Measurements from ENCODE around the gene LPCAT1. TPM values are rescaled to one million over a fixed set of nuclear protein-coding genes. Genes with fewer than 3 reads are reported as not detected.

LPCAT1 gene
- total and polyA plus RNA-seq, 10 of the 15 experiments (the other 5 are each of a cell fraction or from before 2014, with no cell fraction given): 2.3 to 109 (median 72.7) TPM

DNA sequence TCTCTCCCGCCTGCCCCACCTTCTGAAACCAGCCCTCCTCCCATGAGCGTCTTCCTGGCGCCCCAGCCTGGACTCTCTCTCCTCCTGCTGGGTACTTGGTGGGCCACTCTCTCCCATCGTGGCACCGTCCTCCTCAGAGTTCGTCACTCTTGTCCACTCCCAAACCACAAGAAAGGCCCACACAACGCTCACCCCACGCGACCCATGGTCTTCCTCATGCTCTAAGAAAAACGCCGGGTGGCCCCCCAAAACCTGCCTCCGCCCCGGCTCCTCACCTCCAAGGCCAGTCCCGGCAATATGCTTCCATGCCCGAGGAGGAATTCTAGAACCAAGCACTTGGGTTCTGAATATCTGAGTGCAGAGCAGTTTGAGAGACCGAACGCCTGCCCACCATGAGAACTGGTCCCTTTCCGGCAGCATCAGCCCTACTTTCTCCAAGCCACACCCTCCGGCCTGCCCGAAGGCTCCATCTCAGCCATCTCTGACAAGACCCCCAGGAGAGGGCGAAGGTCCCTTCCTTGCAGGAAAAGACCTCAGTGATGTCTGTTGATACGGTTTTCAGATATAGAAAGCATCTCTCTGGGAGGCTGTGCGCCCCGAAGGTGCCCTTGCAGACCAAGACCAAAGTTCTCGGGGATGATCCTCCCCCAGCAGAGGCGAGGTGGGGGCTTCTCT is 93.5 kb downstream of the LPCAT1 start (continued):
- TF ChIP-seq, protein P1, sequence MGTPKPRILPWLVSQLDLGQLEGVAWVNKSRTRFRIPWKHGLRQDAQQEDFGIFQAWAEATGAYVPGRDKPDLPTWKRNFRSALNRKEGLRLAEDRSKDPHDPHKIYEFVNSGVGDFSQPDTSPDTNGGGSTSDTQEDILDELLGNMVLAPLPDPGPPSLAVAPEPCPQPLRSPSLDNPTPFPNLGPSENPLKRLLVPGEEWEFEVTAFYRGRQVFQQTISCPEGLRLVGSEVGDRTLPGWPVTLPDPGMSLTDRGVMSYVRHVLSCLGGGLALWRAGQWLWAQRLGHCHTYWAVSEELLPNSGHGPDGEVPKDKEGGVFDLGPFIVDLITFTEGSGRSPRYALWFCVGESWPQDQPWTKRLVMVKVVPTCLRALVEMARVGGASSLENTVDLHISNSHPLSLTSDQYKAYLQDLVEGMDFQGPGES (IDR thresholded peaks at IDR 0.05): no peak

DNA sequence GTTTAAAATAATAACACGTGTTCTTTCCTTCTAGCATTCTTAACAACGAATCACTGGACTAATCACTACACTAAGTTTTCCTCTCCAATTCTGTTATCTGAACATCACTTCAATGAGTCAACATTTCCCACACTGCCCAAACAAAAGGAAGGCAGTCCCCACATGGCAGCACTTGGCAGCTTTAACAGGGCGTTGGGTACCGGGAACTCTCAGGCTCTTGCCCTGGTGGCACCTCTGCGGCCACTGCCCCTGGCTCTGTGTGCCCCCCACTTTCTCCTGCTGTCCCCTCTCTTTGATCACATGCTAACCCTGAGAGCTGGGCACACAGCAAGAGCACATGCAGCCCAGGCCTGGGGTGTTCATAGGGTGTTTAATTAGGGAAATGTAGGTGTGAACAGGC is 94.3 kb downstream of the LPCAT1 start:
- H3K36me3 ChIP-seq (ENCODE audit: control insufficient read depth in 2 of 2, insufficient read depth in 2 of 2, low read length in 1 of 2): no peaks in the 10 kb centered on the region
- H3K27me3 ChIP-seq (replicated peaks in 1 of 2; ENCODE audit: control insufficient read depth in 2 of 2, insufficient read depth in 2 of 2, low read length in 1 of 2): no peaks in the 10 kb centered on the region
- in situ Hi-C loops (cut with MboI) (no loop called here), intact Hi-C loops (cut with micrococcal nuclease; ENCODE audit: unreplicated experiment) (no loop called here)
- no TSS peak for BruUV-seq (replicated peaks)
- ChIA-PET POLR2A (no interaction called here), CTCF (no interaction called here), RAD21 (ENCODE audit: unreplicated experiment) (no interaction called here), SMC1A (ENCODE audit: uncharacterized antibody, unreplicated experiment) (no interaction called here)
- DNase-seq (ENCODE audit: low read depth, low spot score) (no peak), FAIRE-seq (no peak), ATAC-seq (no peak)
- 86% methylated on average over 5 of the region's 5 CpGs for WGBS (ENCODE audit: insufficient coverage, insufficient replicate concordance, low lambda C conversion rate, missing lambda C conversion rate)
- no peaks in the 10 kb centered on the region for H3K79me2 ChIP-seq (ENCODE audit: control insufficient read depth, insufficient read depth, low read length)
- no peaks in the 10 kb centered on the region for H3K4me1 ChIP-seq (ENCODE audit: control insufficient read depth, insufficient read depth, low read length)
- H3K27ac ChIP-seq (ENCODE audit: control insufficient read depth, insufficient read depth): no peak overlapping the region
- no peak overlapping the region for H3K4me2 ChIP-seq (ENCODE audit: control insufficient read depth, insufficient read depth)
- no peak for TF ChIP-seq IKZF1 (conservative IDR thresholded peaks at IDR 0.05)
- TF ChIP-seq ZNF622 (IDR thresholded peaks at IDR 0.05): no peak
- no peak for TF ChIP-seq SMARCA5 (IDR thresholded peaks at IDR 0.05)
- no peak for TF ChIP-seq RB1 (IDR thresholded peaks at IDR 0.05; ENCODE audit: borderline replicate concordance)
- no peak for TF ChIP-seq BRCA1 (IDR thresholded peaks at IDR 0.05; ENCODE audit: low read depth, low read length)
- no peak for TF ChIP-seq KLF5 (IDR thresholded peaks at IDR 0.05; ENCODE audit: partially characterized antibody)
- TF ChIP-seq NFYA (IDR thresholded peaks at IDR 0.05; ENCODE audit: borderline replicate concordance, low read depth, low read length): no peak
- H3K9ac ChIP-seq (ENCODE audit: control insufficient read depth, insufficient read depth, low read length): no peak overlapping the region
- no peak overlapping the region for H2AFZ ChIP-seq (ENCODE audit: control insufficient read depth, low read depth, low read length)
- H3K9me3 ChIP-seq (replicated peaks; ENCODE audit: control insufficient read depth, insufficient read depth, low read length): peaks cover 2% of the 10 kb centered on the region
- H3K4me3 ChIP-seq: no peak overlapping the region
- H4K20me1 ChIP-seq (ENCODE audit: control insufficient read depth, insufficient read depth): no peaks in the 10 kb centered on the region
